Measurements from ENCODE around the gene NCF2. TPM values are rescaled to one million over a fixed set of nuclear protein-coding genes. Genes with fewer than 3 reads are reported as not detected.
"Not testable (repeated sequence)": the region's sequence is repeated elsewhere in the genome, so short reads cannot be mapped to it uniquely, and the experiment has no call there.

The NCF2 gene
- polyA plus RNA-seq, 3 donors, result 4.0 to 30.8 (median 22.5) TPM

DNA sequence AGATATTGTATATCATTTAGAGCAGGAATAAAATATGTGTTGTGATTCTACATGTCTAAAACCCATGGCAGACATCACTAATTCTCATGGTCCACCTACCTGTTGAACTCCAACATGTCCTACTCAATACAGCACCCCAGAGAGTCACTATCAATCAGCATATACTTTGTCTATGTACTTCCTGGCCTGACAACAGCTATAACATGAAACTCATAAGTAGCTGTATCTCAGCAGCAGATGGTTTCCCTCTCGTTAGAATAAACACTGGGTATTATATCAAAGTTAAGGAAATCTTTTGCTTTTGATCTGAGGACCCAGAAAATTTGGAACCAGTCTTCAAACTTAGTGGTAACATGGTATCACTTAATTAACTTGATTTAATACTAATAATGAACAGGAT is 29.5 kb upstream of the NCF2 start:
- WGBS, 3 donors, result 67 to 89% (median 77%) methylated on average over 1 of the region's 1 CpG
- no peak overlapping the region for H3K27ac ChIP-seq (ENCODE audit: low read depth, low read length)

GRCh38 chr1:183618202-183618601 is 27.9 kb upstream of the NCF2 start:
- WGBS, 3 donors, result 85 to 90% (median 86%) methylated on average over 4 to 5 of the region's 5 CpGs
- H3K27ac ChIP-seq (ENCODE audit: low read depth, low read length), result not testable (repeated sequence)

DNA sequence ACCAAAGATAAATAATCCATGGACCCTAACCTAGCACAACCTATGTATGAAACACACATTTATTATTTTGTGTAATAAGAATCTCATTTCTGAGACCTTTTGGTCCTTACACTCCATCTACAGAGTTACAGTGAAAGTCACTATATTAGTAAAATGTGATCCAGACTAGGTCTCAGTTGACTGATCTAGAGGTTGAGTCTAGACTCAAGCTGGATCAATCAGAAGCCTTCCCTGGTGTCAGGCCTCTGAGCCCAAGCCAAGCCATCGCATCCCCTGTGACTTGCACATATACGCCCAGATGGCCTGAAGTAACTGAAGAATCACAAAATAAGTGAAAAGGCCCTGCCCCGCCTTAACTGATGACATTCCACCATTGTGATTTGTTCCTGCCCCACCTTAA is 22.7 kb upstream of the NCF2 start:
- H3K27ac ChIP-seq (ENCODE audit: low read depth, low read length), result not testable (repeated sequence)
- WGBS, 3 donors, result 89 to 95% (median 94%) methylated on average over 2 to 3 of the region's 3 CpGs

- 49 to 86% (median 81%) methylated on average over 3 of the region's 3 CpGs for whole genome bisulfite sequencing, 3 donors
- no peak overlapping the region for H3K27ac ChIP-seq (ENCODE audit: low read depth, low read length)
These were observed 22.1 kb upstream of the NCF2 start for GRCh38 chr1:183612407-183612806.

DNA sequence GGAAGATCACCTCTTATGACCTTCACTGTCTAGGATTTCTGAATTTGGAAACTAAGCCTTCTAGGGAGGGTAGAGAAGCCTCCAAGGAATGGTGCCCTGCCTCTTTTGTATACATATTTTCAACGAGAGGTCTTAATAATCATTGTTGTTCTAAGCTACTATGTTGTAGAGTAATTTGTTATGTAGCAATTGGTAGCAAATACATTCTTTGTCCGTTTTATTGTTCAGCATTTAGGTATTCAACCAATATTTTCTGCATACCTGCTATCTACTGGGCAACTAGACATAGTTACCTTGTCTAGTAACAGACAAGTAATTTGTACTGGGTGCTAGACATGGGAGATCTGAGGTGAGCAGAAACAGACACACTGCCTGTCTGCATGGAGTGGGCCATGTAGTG is 20.8 kb upstream of the NCF2 start:
- H3K27ac ChIP-seq (ENCODE audit: low read depth, low read length), result no peak overlapping the region
- WGBS, 3 donors, result 41 to 45% (median 45%) methylated on average over 2 of the region's 2 CpGs

GRCh38 chr1:183609759-183610452 is 19.6 kb upstream of the NCF2 start:
- 27 to 46% (median 27%) methylated on average over 3 of the region's 3 CpGs for WGBS, 3 donors
- H3K27ac ChIP-seq (ENCODE audit: low read depth, low read length), result no peak overlapping the region

GRCh38 chr1:183609313-183609712 is 19.1 kb upstream of the NCF2 start:
- no peak overlapping the region for H3K27ac ChIP-seq (ENCODE audit: low read depth, low read length)
- 28 to 61% (median 37%) methylated on average over 5 of the region's 5 CpGs for WGBS, 3 donors

DNA sequence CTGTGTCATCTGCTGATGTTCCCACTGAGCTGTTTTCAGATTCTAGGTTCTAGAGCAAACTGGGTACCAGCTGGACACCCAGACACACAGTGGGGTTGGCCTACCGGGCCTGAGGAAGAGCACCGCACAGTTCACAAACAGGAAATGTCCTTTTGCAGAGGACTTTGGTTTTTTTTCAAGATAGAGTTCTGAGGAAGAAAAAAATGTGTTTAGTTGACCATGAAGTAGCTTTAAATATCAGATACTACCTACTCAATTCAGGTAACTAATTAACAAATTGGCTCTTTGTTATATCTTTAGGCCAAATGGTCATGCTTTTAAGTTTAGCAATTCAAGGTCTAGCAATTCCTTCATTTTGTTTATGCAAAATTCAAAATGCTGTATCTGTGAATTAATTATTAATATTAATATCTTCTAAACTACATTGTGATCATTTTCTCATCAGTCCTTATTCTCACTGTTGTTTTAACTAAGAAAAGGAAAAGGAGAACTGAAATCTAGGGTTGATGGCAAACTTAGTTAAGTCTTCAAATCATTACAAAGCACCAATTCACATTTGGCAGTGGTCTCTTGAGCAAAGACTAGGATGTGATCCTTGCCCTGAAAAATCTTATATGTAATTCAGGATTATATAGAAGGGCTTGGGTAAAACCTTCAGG is 17.2 kb upstream of the NCF2 start:
- WGBS, 3 donors, result 41 to 49% (median 41%) methylated on average over 2 of the region's 2 CpGs
- H3K27ac ChIP-seq (ENCODE audit: low read depth, low read length), result no peak overlapping the region

- H3K27ac ChIP-seq (ENCODE audit: low read depth, low read length), result no peak overlapping the region
- 83 to 96% (median 90%) methylated on average over 2 of the region's 2 CpGs for WGBS, 3 donors
These were observed 15.6 kb upstream of the NCF2 start for GRCh38 chr1:183605904-183606303.

DNA sequence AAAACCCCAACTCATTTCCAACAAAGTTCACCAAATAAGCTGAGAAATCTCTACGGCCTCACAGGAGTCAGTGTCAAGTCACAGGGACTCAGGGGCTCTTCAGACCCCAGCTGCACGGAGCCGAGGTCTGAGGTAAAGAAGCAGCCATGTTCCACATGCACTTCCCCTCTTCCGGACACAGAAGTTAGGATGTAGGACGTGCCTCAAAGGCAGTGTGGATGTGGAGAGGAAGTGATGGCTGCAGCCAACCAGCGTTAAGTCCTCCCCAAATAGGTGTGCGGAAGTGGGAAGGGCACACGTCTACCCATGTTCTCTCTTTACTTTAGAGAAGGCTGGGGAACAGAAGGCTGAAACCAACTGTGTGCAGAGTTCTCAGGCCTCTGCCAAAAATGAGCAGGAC is 14.6 kb upstream of the NCF2 start:
- WGBS, 3 donors, result 55 to 86% (median 71%) methylated on average over 8 of the region's 8 CpGs
- H3K27ac ChIP-seq (ENCODE audit: low read depth, low read length), result no peak overlapping the region

DNA sequence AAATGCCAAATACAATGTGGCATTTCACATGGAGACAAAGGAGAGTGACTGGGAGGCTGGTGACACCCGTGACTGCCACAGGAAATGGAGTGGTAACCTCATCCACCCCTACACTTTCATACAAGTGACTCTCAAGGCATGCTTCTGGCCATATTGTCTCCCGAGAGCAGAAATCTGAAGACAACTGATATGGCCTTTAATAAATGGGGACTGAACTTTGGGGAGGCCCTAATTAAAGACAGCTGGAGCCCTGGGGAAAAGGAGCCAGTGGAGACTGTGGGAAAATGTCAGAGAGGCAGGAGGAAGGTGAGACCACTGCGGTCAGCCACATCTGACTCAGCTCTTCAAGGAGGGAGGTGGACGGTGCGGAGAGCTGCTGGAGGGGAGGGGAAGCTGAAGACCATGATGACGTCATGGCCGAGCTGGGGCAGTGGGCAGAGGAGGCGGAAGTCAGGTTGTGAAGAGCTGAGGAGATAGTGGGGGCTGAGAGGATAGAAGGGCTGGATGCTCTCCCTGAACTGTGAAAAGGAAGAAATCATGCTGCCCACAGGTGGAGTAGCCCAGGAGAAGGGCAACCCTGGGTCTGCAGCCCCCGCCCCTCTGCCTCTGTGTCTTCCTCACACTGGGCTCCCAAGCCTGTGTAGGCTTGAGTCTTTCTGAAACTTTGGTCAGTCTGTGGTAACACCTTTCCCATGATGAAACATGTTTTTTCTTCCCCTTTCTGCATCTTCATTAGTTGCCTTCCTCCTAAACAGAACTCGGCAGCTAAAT is 14.0 kb upstream of the NCF2 start:
- 47 to 71% (median 50%) methylated on average over 10 of the region's 10 CpGs for WGBS, 3 donors
- peak overlapping the region; percentile 72 for H3K27ac ChIP-seq (ENCODE audit: low read depth, low read length)

- no peak overlapping the region for H3K27ac ChIP-seq (ENCODE audit: low read depth, low read length)
- 93 to 100% (median 96%) methylated on average over 1 of the region's 1 CpG for WGBS, 3 donors
These were observed 12.3 kb upstream of the NCF2 start for GRCh38 chr1:183602510-183602909.

DNA sequence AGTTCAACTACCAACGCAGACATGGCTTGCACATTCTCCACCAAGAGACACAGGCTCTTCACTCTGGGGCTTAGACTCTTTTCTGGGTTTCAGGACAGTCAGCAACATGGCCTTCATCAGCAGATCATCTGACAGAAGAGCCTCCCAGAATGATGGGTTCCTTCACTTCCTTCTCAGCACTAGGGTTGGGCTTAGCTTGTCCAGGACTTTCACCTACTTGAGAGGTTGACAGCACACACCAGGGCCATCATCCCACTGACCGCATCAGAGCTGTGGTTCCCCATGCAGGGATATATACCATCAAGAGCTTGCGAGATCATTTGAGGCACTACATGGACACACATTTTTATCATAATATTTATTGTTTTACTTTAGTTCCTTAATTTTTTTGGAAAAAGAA is 10.4 kb upstream of the NCF2 start:
- WGBS, 3 donors, result 90 to 91% (median 91%) methylated on average over 3 of the region's 3 CpGs
- H3K27ac ChIP-seq (ENCODE audit: low read depth, low read length), result peak overlapping the region; percentile 42

DNA sequence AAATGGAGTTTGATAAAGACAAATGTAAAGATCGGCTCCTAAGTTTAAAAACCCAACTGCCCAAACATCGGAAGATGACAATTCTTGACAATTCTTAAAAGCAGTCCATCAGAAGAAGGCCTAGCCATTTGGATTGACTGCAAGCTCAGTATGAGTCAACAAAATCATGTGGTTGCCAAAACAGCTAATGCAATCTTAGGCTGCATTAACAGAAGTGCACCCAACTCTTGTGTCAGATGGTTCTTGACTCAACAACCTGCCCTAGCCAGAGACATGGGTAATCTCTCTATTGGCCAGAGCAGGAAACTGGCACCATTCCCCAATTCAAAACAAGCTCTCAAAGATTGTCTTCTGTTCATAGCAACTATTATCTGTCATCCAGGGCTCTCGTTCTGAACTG is 9.9 kb upstream of the NCF2 start:
- WGBS, 3 donors, result 71 to 85% (median 75%) methylated on average over 3 of the region's 3 CpGs
- H3K27ac ChIP-seq (ENCODE audit: low read depth, low read length), result peak overlapping the region; percentile 42

- WGBS, 3 donors, result 40 to 66% (median 50%) methylated on average over 2 of the region's 2 CpGs
- H3K27ac ChIP-seq (ENCODE audit: low read depth, low read length), result no peak overlapping the region
These were observed 8.1 kb upstream of the NCF2 start for GRCh38 chr1:183598386-183598785.

DNA sequence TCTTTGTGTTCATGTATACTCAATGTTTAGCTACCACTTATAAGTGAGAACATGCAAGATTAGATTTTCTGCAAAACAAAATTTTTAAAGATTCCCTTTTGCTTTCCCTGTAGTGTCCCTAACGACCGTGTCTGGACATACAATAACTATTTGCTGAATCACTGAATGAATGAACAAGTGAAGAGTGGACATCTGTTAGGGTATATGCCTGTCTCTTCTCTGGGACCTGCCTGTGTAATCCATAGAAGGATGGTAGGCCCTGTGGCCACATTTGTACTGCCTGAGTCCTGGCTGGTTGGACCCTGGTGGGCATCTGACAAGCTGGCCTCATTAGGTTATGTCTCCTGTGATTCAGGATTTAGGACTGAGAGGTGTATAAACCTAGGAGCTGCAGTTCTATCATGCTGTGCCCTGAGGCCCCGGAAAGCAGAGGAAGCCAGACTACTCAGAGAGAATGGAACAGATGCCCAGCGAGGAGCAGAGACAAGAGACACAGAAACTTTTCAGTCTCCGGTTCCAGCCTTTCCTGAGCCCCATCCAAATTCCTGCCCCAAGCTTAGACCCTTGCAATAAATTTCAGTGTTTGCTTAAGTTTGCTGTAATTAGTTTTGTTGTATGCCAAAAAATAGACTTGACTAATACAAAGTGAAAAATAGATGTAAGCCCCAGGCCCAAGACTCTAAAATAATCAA is 7.5 kb upstream of the NCF2 start:
- H3K27ac ChIP-seq (ENCODE audit: low read depth, low read length), result no peak overlapping the region
- 59 to 79% (median 66%) methylated on average over 5 of the region's 5 CpGs for WGBS, 3 donors

DNA sequence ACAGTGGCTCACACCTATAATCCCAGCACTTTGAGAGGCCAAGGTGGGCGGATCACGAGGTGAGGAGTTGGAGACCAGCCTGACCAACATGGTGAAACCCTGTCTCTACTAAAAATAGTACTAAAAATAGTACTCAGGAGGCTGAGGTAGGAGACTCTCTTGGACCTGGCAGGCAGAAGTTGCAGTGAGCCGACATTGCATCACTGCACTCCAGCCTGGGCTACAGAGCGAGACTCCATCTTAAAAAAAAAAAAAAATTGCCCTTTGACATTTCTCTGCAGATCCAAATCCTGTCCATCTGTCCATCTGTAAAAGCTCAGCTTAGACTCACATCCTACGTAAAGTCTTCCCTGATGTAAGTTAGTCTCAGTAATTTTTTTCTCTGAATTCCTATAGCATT is 6.2 kb upstream of the NCF2 start:
- WGBS, 3 donors, result 84 to 88% (median 85%) methylated on average over 5 of the region's 5 CpGs
- H3K27ac ChIP-seq (ENCODE audit: low read depth, low read length), result no peak overlapping the region

DNA sequence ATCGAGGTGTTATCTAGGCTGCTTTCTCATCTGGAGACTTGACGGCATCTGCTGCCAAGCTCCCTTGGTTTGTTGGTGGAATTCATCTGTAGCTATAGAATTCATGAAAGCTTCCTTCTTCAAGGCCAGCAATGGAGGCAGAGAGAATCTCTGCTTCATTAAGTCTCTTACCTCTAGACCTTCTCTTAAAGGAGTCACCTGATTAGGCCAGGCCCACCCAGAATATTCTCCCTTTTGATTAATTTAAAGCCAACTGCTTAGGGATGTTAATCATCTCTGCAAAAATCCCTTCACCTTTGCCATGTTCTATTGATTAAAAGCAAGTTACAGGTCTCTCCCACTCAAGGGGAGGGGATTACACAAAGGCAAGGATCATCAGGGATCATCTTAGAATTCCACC is 5.3 kb upstream of the NCF2 start:
- WGBS, 3 donors, result 90 to 97% (median 93%) methylated on average over 2 of the region's 2 CpGs
- no peak overlapping the region for H3K27ac ChIP-seq (ENCODE audit: low read depth, low read length)

DNA sequence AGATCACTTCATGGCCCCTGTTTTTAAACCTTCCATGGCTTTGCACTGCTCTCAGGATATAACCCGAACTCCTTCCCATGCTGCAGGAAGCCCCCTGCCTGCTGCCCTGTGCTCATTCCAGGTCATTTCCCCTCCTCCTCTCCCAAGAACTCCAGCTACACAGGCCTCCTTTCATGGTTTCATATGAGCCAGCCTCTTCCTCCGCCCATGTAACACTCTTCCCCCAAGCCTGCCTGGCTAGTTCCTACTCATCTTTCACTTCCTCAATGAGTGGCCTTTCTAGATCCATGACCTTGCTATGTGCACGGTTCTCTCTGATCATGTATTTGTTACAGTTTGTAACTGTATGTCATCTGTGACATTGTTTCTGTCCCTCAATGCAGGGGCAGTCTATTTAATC is 3.1 kb upstream of the NCF2 start:
- H3K27ac ChIP-seq (ENCODE audit: low read depth, low read length), result no peak overlapping the region

More for the DNA sequence above, 3.1 kb upstream of the NCF2 start:
- 48 to 57% (median 56%) methylated on average over 3 of the region's 3 CpGs for WGBS, 3 donors

All from adipose tissue (tissue), 3 donors.